NCI-H1092 (cell line): ENCODE results near the gene IHH.
A peak's percentile ranks its signal among the peaks of the same experiment; 100 is the strongest.

Source experiments
- DNase-seq: peaks from one replicate; lab custom pipeline; 2025; lab: John Stamatoyannopoulos, UW

IHH gene

DNA sequence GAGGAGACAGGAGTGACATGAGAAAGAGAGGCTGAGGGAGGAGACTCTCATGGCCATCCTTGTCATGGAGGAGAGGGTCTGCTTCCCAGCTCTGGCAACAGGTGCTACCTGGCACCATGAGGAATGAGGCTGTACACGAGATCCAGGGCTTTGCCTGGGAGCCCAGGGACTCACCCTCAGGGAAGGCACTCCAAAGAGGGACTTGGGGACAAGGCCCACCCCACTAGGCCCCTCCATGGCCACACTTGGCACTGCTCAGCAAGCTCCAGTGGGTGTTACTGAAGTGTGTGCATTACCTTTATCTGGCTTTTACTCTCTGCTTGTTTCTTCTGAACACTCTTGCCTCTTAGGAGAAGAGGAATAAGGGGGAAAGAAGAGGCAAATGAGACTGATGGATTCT is 22.1 kb downstream of the IHH start:
- DNase-seq, result no peak

DNA sequence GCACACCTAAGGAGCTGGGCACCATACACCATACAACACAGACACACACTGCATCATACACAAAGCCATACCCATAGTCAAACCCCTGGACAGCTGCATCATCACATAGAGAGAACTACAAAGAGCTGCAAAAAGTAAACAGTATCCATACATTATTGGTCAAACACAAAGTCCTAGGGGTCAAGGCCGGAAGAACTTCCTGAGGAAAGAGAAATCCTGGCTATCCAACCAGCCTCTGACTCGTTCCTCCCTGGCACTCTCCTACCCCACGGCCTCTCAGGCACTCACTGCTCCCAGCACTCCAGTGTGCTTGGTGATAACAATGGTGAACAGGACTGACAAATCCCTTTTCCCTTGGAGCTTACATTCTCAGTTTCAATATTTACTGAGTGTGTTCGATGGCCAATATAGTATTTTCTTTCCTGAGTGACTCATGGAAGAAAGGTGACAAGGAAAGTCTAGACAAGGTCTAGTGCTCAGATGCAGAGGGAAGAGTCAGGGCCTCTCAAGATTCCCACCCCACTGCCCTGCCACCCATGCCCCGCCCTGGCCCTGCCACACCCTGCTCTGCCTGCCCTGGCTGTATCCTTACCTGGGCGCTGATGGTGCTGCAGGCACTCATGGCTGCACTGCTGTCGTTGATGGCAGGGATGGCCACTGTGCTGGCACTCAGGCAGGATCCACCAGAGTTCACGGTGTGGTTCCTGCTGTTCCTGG is 22.8 kb downstream of the IHH start:
- no peak for DNase-seq

DNA sequence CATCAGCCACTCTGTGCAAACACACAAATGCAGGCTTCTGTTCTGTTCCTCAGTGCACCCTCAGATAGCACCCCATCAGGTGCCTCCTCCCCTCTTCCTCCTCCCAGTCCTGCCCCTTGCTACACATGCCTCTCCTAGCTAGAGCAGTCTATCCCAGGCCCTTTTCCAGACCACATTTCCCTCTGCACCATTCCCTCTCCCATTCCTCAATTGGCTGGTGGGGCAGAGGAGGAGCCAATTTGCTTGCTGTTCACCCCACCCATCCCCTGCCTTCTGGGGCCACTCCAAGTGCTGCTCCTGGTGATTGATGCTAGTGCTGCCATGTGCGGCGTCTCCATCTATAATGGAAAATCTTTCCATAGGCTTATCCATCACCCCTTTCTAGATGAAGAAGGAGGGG is 24.8 kb downstream of the IHH start:
- no peak for DNase-seq

DNA sequence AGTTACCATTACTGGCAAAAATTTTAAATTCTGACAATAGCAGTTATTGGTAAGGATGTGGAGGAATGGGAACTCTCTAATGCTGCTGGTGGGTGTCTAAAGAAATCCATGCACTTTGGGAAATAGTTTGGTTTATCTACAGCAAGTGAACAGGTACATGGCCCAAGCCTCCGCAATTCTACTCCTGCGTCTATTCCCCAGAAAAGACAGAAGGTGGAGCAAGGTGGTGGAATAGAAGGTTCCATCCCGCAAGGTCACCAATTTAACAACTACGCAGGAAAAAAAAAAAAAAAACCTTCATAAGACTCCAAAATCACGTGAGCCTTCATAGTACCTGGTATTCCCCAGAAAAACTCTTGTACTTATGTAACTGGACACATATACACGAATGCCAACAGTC is 25.9 kb downstream of the IHH start:
- DNase-seq, result no peak

DNA sequence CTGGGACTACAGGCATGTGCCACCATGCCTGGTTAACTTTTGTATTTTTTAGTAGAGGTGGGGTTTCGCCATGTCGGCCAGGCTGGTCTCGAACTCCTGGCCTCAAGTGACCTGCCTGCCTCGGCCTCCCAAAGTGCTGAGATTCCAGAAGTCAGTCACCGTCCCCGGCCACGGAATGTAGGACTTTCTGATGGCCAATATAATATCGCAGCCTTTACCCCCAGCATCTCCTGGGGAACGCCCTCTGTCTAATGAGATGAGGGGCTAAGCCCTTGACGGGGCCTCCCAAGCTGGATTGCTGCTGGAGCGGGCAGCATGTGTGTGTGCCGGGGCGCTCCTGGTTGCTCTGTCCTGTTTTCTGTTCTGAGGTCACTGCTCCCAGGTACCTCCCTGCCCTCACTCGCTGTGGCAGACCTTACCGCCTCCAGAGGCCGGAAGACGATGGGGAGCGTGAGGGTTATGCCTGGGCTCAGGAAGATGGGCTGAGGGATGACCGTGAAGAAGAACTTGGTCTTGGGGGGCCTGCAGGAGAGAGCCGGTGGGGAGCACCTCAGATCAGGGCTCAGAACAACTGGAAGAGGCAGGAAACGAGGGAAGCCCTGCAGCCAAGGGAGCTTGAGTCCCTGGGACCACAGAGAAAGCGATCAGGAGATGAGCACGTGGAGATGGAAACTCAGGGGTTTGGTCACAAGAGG is 28.5 kb downstream of the IHH start:
- no peak for DNase-seq

DNA sequence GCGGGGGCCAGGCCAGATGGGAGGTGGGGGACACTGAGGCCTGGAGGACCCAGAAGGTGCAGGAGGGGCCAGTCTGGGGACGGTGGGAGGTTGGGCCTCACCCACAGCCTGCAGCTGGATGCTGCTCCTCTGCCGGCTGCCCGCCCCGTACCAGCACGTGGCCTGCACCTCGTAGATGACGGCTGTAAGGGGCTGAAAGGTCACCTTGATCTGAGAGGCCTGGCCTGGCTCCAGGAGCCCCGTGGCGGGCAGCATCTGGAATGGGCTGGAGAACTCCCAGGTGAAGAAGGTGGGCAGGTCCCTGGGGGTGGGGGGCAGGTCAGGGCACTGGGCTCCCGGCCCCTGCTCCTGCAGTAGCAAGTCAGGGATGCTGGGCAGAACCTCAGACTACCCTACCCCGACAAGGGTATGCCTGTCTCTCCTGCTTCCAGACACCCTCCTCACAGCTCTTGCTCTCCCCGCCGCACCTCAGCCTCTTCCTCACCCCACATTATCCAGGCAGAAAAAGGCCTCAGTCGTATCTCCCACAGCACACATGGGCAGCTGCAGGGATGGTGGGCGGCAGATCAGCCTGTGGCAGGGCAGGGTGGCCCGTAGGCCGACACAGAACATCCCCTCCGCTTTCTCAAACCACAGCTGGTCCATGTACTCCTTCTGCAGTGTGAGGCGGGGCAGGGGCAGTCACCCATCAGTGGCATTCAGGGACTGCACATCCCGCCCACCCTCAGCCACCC is 29.5 kb downstream of the IHH start:
- no peak for DNase-seq

DNA sequence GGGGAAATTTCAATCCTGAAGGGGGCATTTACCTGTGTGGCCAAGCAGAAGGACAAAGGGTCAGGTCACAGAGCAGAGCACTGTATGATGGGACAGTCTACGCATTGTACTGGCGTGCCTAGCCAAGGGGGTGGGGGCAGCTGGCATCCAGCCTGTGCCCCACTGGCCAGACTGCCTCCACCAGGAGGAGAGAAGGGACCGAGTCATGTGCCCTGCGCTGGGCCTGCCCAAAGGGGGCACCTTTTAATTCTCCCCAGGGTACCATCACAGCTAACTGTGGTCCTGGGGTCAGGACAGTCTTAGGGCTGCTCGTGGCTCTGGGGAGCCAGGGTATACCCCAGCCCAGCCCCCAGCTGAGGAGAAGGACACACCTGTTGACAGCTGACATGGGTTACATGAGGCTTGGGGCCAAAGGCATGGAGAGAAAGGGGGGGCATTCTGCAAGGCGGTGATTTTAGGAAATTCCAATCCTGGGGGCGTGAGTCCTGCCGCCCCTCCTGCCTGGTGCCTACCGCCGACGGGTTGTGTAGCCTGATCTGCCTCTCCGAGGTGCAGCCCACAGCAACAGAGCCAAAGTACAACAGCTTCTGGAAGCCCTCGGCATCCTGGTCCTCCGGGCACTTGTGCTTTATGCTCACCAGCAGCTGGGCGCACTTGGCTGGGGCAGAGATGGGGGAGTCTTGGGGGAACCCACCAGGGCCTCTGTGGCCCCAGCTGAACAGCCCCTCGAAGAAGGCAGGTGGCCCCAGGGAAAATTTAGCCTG is 30.4 kb downstream of the IHH start:
- no peak for DNase-seq

DNA sequence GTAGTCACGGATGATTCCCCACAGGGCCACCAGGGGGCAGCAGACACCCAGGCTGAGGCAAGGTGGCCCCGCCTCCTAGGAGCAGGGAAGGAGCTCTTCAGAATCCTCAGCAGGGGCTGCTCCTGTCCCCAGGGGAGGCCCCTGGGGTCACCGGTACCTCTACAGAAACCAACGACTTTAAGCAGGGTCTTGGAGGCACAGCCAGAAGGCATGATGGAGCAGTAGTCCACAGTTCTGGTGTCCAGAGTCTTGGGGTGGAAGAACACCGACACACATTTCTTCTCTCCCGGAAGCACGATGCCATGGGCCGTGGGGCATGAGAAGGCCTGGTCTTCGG is 30.9 kb downstream of the IHH start:
- DNase-seq, result peak; percentile 51

DNA sequence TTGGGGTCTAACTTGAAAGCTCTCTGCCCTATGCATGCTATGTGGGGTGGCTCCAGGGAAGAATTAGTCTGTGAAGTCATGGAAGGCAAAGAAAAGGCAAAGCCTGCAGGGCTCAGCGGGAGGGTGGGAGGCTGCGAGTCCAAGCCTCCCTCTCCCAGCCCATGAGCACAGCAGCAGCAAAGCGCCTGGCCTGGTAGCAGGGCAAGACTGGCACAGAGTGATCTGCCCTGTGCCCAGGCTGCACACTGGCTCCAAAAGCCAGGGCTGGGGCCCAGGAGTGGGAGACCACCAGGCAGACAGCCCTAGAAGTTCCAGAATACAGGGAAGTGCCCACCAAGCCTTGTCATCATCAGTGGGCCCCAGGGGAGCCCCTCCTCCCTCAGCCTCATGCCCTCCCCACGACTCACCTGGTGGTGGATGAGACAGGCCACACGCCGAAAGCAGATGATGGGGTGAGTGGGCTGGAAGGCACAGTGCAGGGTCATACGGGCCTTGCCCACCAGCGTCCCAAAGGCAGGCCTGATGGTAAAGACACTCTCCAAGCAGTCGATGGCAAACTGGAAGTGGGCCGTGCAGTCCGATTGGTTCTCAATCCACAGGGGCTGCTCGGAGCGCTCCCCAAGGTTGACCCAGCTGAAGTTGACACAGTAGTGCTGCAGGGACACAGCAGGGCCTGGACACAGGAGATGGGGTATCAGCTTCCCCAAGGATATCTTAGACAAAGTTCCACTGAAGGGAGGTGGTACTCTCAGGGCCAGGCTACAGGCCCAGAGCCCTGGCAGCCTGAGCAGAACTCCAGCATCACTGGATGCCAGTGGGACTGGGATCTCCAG is 31.5 kb downstream of the IHH start:
- no peak for DNase-seq

DNA sequence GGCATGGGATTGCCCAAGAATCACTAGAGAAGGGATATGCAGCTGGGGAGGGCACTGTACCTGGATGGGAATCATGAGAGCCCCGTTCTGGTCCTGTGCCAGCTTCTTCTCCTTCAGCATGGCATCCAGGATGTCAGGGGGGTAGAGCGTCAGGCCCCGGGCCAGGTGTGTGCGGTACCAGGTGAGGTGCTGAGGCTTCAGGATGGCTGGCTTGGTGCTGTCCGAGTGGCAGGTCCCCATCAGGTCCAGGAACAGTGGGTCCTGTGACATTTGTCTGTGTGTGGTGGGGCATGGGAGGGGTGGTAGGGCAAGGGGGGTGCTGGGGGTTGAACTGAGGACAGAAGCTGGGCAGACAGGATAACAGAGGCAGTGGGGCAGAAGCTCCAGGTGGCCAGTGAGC is 32.6 kb downstream of the IHH start:
- DNase-seq, result no peak

DNA sequence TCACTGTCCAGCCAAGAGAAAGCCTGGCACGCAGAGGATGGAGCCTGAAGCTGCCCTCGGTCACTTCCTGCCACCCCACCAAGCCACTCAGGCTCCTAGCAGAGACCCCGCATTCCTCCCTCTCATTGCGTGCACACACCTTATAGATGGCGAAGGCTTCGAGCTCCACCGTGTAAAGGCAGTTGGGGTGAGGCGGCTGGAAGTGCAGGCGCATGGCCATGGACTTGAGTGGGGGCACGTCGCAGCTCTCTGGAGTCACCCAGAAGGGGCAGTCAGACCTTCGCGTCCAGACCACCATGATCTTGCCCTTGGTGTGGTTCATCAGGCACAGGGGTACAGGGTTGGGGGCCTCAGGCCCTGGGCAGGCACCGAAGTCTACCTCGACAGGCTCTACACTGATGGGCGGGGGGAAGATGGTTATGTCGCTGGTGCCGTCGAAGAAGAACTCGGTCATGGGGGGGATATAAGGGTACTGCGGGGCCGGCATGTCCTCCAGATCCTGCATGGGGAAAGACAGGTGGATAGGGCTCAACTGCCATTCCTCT is 33.1 kb downstream of the IHH start:
- DNase-seq, result no peak

DNA sequence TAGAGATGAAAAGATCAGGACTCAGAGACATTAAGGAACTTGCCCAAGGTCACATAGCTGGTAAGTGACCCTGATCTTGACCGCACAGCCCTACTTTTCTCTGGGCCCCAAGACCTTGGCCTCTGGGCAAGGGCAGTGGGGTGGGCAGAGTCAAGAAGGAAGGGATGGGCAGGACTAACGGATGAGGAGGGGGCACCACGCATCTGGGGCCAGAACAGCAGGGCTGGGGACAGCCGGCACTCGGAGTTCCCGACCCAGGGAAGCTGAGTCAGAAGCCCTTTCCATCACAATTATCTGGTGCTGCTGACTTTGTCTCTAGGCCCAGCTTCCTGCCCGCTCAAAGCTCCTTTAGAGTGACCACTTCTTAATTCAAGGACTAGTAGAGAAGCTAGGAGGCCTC is 33.8 kb downstream of the IHH start:
- DNase-seq, result no peak

DNA sequence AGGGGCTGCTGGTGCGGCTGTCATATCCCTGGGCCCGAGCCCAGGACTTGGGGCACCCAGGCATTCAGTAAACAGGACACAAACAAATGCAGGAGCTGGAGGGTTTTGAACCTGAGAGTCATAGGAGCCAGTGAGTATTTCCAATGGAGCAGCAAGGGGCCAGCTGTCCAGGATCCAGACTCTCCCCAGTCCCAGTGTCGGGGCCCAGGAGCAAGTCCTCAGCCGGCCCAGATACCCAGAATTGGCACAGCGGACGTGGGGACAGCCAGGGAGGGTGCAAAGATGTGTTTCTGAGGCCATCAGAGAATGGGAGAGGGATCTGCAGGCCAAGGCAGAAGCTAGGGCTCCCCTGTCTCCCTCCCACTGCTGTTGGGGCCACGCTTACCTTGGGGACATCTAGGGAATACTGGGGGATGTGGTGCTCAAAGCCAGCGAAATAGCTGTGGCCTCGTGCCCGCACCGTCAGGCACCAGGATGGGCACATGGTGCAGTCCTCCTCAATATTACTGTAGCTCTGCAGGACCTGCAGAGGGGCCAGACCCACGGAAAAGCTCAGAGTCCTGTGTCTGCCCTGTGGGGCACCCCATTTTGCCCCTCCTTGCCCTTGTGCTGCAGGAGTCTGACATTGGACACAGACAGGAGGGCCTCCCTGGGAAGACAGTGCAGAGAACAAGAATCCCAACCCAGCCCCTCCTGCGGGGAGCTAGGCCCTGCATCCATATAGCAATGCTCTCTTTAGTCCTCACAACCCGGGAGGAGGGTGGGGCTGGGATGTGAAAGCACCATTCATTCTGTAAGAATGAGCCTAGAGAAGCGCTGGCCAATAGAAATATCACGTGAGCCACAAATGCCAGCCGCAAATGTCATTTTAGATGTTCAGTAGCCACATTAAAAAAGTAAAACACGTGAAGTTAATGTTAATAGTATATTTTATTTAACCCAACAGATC is 34.8 kb downstream of the IHH start:
- DNase-seq, result no peak

DNA sequence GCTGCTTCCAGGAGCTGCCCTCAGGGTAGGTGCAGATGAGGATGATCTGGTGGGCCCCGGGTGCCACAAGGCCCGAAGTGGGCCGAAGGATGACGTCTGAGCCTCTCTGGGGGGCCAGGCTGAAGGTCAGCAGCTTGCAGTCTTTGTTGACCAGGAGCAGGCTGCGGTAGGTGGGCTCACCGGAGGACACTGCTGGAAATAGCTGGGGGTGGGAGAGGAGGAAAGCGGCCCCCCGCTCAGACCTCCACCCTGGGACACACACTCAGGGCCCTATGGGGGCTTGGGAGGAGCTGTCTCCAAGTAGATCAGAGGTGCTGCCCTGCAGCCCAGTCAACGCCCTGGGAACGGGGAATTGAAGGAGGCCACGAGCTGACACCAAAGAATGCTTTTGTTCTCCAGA is 36.7 kb downstream of the IHH start:
- no peak for DNase-seq

DNA sequence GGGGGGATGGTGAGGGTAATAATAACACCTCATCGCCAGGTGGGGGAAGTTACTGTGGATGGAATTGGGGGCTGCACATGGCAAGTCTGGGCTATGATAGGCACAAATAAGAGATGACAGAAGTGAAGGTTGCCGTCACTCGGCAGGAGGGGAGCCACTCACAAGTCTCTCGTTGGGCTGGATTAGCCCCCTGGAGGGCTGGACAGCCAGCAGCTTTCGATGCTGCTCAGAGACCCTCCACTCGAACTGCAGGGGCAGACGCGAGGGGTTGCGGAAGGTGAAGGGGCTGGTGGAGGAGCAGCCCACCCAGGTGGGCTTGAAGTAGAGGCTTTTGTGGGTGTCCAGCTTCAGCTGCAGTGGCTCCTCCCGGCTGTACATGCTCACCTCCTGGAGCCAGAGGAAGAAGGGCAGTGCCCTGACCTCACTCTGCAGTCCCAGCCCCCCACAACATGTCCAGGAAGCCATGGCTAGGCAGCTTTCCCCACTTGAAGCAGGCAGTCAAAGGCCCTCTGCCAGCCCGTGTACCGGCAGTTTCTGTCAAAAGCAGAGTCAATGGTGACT is 37.6 kb downstream of the IHH start:
- DNase-seq, result no peak

DNA sequence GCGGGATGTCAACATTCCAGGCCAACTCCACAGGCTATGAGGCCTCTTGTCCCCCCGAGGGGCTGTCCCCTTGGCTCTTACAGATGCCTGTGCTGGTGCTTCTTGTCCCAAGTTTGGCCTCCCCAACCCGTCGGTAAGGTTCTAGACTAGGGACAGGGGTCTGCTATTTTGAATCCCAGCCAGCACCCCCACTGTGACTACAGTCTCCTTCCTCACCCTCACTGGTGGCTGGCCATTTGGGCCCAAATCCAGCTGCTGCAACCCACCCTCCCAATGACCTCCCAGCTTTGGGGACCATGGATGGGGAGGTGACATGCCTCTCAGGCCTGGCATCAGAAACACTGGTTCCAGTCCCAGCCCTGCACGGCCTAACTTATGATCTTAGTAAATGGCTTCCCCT is 38.1 kb downstream of the IHH start:
- DNase-seq, result no peak

DNA sequence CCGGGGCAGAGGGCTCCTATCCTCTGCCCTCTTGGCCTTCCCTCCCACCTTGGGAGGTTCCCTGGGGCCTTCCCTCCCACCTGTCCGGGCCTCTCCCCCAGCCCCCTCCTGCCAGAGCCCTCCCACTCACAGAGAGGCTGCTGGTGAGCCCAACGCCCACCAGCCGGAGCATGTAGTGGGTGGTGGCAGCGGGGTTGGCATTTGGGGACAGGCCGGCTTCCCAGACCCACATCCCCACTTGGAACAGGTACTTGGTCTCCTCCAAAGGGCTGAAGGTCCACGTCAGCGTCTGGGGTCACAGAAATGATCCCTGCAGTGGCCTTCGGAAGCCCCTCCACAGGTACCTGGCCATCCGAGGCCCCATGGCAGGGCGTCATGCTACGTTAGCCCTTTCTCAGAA is 38.7 kb downstream of the IHH start:
- no peak for DNase-seq

DNA sequence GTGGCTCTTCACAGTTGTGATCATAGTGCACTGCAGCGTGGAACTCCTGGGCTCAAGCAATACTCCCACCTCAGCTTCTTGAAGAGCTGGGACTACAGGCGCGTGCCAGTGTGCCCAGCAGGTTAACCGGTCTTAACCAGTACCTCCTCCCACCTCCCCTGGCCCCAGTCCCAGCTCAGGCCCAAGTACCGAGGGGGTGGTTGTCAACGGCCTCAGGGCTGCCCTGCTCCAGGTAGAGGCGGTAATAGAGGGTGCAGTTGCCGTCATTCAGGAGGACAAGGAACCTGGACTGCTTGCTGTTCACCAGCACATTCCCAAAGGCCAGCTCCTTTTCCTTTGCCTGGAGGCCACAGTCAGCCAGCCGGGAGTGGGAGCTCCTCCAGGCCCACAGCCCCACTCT is 39.1 kb downstream of the IHH start:
- DNase-seq, result no peak

DNA sequence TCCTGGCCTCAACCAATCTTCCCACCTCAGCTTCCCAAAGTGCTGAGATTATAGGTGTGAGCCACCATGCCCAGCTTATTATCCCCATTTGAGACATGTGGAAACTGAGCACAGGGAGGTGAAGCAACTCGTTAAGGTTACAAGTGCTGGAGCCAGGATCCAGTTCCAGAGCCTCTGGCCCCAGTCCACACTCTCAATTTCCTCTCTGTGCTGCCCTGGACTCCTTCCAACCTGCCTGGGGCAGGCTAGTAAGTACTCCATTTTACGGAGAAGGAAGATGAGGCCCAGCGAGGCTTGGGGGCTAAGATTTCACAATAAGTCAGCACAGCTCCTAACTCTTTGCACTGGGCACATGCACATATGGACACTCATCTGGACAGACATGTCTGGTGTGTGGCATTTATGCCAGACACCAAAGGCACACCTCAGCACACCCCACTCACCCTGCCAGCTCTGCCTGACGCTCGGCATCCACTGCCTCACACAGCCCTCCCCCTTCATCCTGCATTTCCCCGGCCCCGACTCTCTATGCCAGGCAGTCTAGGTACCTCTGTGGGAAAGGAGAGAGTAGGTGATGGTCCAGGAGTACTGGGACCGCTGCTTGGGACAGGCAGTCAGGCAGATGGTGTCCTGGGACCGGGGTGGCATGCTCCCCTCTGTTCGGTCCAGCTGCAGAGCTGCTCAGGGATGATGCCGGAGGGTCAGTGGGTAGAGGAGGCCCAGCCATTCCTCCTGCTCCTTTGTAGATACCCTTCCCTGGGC is 39.9 kb downstream of the IHH start:
- DNase-seq, result peak; percentile 15
